Muscle layer of duodenum (tissue), 2 donors: ENCODE measurements around the gene MCCD1.

Source experiments
- H3K27ac ChIP-seq: one replicate; pipeline ENCODE4 v1.7.0; 2013; ENCODE audit warnings: mild to moderate bottlenecking, low read length
- H3K27me3 ChIP-seq: one replicate; pipeline ENCODE4 v1.7.0; 2013; ENCODE audit warnings: low read depth, mild to moderate bottlenecking, control low read depth, low read length
- H3K36me3 ChIP-seq, 2 donors: one replicate each; pipeline ENCODE4 v1.7.0; 2013; ENCODE audit warnings: low read length in 2 of 2, control low read depth in 1 of 2, mild to moderate bottlenecking in 1 of 2; ENCODE audit not compliant: insufficient read depth in 2 of 2, control insufficient read depth in 1 of 2
- H3K4me1 ChIP-seq, 2 donors: one replicate each; pipeline ENCODE4 v1.7.0; 2013; ENCODE audit warnings: low read length in 2 of 2, mild to moderate bottlenecking in 2 of 2, control low read depth in 1 of 2, moderate library complexity in 1 of 2; ENCODE audit not compliant: insufficient read depth in 2 of 2, control insufficient read depth in 1 of 2
- H3K4me3 ChIP-seq, 2 donors: one replicate each; pipeline ENCODE4 v1.7.0; 2013; ENCODE audit warnings: low read length in 2 of 2, low read depth in 1 of 2, mild to moderate bottlenecking in 1 of 2
- H3K9me3 ChIP-seq, 2 donors: one replicate each; pipeline ENCODE4 v1.7.0; 2013; ENCODE audit warnings: low read length in 2 of 2, control low read depth in 1 of 2, mild to moderate bottlenecking in 1 of 2; ENCODE audit not compliant: control insufficient read depth in 1 of 2
- donor health status: healthy.

The MCCD1 gene

GRCh38 chr6:31534521-31535040, 5.8 kb downstream of the MCCD1 start:
- no peak overlapping the region for H3K4me3 ChIP-seq
- peaks cover 10 to 14% of the 10 kb centered on the region in 2 donors for H3K4me1 ChIP-seq
- H3K9me3 ChIP-seq = no peaks in the 10 kb centered on the region
- no peaks in the 10 kb centered on the region for H3K27me3 ChIP-seq
- H3K36me3 ChIP-seq = peaks cover 74 to 89% of the 10 kb centered on the region in 2 donors
- no peak overlapping the region for H3K27ac ChIP-seq

GRCh38 chr6:31535538-31536324, 7.0 kb downstream of the MCCD1 start:
- no peak overlapping the region for H3K27ac ChIP-seq
- no peak overlapping the region for H3K4me3 ChIP-seq
- H3K27me3 ChIP-seq = no peaks in the 10 kb centered on the region
- peaks cover 20 to 25% of the 10 kb centered on the region in 2 donors for H3K4me1 ChIP-seq
- peaks cover 67 to 84% of the 10 kb centered on the region in 2 donors for H3K36me3 ChIP-seq
- no peaks in the 10 kb centered on the region for H3K9me3 ChIP-seq

- H3K4me1 ChIP-seq = peaks cover 20 to 29% of the 10 kb centered on the region in 2 donors
- no peaks in the 10 kb centered on the region for H3K27me3 ChIP-seq
- H3K4me3 ChIP-seq = peak overlapping the region; percentile 88 to 99
- peaks cover 49 to 61% of the 10 kb centered on the region in 2 donors for H3K36me3 ChIP-seq
- H3K9me3 ChIP-seq = no peaks in the 10 kb centered on the region
- peak overlapping the region; percentile 35 for H3K27ac ChIP-seq
Measured at GRCh38 chr6:31538805-31539400, 10.1 kb downstream of the MCCD1 start.

- H3K27ac ChIP-seq = peak overlapping the region; percentile 100
- H3K4me1 ChIP-seq = peaks cover 20 to 29% of the 10 kb centered on the region in 2 donors
- no peaks in the 10 kb centered on the region for H3K9me3 ChIP-seq
- H3K27me3 ChIP-seq = no peaks in the 10 kb centered on the region
- peak overlapping the region; percentile 88 to 99 for H3K4me3 ChIP-seq
- peaks cover 32 to 44% of the 10 kb centered on the region in 2 donors for H3K36me3 ChIP-seq
Measured at GRCh38 chr6:31540640-31541039, 11.9 kb downstream of the MCCD1 start.

GRCh38 chr6:31541059-31541657, 12.4 kb downstream of the MCCD1 start:
- H3K4me3 ChIP-seq = peak overlapping the region; percentile 88 to 99
- H3K36me3 ChIP-seq = peaks cover 27 to 39% of the 10 kb centered on the region in 2 donors
- H3K9me3 ChIP-seq = no peaks in the 10 kb centered on the region
- peak overlapping the region; percentile 100 for H3K27ac ChIP-seq
- no peaks in the 10 kb centered on the region for H3K27me3 ChIP-seq
- peaks cover 20 to 29% of the 10 kb centered on the region in 2 donors for H3K4me1 ChIP-seq

- no peaks in the 10 kb centered on the region for H3K27me3 ChIP-seq
- H3K27ac ChIP-seq = peak within 1 kb of the TSS; percentile 100
- H3K4me3 ChIP-seq = peak within 1 kb of the TSS; percentile 88 to 99
- peaks cover 25 to 30% of the 10 kb centered on the region in 2 donors for H3K4me1 ChIP-seq
- peaks cover 21 to 31% of the 10 kb centered on the region in 2 donors for H3K36me3 ChIP-seq
- no peaks in the 10 kb centered on the region for H3K9me3 ChIP-seq
Measured at GRCh38 chr6:31541658-31542521, 13.1 kb downstream of the MCCD1 start, which contains the start of gene DDX39B. Gene DDX39B (minus strand): TSS chr6:31542003. CDS start chr6:31540532, 1,471 bp downstream.

GRCh38 chr6:31543639-31544038, 14.9 kb downstream of the MCCD1 start:
- Histone ChIP-seq H3K27me3 (no peaks in the 10 kb centered on the region), H3K4me1 (peaks cover 24 to 39% of the 10 kb centered on the region in 2 donors), H3K36me3 (peaks cover 13 to 20% of the 10 kb centered on the region in 2 donors), H3K9me3 (no peaks in the 10 kb centered on the region), H3K27ac (no peak overlapping the region), H3K4me3 (no peak overlapping the region)

- Histone ChIP-seq H3K27me3 (no peaks in the 10 kb centered on the region), H3K36me3 (peaks cover 6 to 20% of the 10 kb centered on the region in 2 donors), H3K4me1 (peaks cover 13 to 33% of the 10 kb centered on the region in 2 donors), H3K27ac (no peak overlapping the region), H3K4me3 (no peak overlapping the region), H3K9me3 (no peaks in the 10 kb centered on the region)
Measured at GRCh38 chr6:31544676-31545075, 15.9 kb downstream of the MCCD1 start.

GRCh38 chr6:31545291-31545690, 16.5 kb downstream of the MCCD1 start:
- Histone ChIP-seq H3K4me1 (peaks cover 7 to 27% of the 10 kb centered on the region in 2 donors), H3K27ac (no peak overlapping the region), H3K36me3 (peaks cover 4 to 17% of the 10 kb centered on the region in 2 donors), H3K4me3 (no peak overlapping the region), H3K9me3 (no peaks in the 10 kb centered on the region), H3K27me3 (no peaks in the 10 kb centered on the region)

- Histone ChIP-seq H3K36me3 (peaks cover 7 to 16% of the 10 kb centered on the region in 2 donors), H3K9me3 (no peaks in the 10 kb centered on the region), H3K4me3 (peak within 1 kb of the TSS; percentile 61 to 74), H3K4me1 (peaks cover 4 to 22% of the 10 kb centered on the region in 2 donors), H3K27ac (peak within 1 kb of the TSS; percentile 72), H3K27me3 (no peaks in the 10 kb centered on the region)
Measured at GRCh38 chr6:31546339-31546957, 17.7 kb downstream of the MCCD1 start, which contains the start of gene ATP6V1G2. Gene ATP6V1G2 (minus strand): TSS chr6:31546608. CDS start chr6:31546559, 49 bp downstream.
